GM19328 (cell line): ENCODE results near the gene CCL21.
"Not testable (repeated sequence)": the region's sequence is repeated elsewhere in the genome, so short reads cannot be mapped to it uniquely, and the experiment has no call there.

Experiments
- ATAC-seq: cut with Tn5 transposase; IDR thresholded peaks from one replicate; pipeline ENCODE4 v1.9.1; 2021; ENCODE audit warnings: mild to moderate bottlenecking, moderate library complexity; ENCODE audit not compliant: unreplicated experiment

Gene CCL21, protein sequence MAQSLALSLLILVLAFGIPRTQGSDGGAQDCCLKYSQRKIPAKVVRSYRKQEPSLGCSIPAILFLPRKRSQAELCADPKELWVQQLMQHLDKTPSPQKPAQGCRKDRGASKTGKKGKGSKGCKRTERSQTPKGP

DNA sequence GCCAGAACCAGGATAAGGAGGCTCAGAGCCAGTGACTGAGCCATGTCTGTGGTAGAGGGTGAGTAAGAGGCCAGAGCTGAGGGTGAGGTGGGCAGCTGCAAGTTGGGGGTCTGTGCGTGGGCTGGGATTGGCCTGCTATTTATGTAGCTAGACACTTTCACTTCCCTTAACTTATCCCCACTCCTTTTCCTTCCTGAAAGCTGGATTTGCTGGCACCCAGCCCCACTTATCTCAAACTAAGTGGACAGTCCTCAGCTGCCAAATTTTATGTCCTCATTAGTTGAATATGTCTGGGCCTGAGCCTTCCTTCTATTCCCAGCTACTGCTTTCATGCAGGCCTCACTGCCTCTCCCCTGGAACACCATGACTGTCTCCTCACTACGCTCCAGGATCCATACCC, at the start of gene CCL21:
Gene CCL21, minus strand, starts transcription at position 114 of the 400 bp plus-strand sequence. Its CDS starts 70 bp downstream, at position 44.
- ATAC-seq, result no peak

DNA sequence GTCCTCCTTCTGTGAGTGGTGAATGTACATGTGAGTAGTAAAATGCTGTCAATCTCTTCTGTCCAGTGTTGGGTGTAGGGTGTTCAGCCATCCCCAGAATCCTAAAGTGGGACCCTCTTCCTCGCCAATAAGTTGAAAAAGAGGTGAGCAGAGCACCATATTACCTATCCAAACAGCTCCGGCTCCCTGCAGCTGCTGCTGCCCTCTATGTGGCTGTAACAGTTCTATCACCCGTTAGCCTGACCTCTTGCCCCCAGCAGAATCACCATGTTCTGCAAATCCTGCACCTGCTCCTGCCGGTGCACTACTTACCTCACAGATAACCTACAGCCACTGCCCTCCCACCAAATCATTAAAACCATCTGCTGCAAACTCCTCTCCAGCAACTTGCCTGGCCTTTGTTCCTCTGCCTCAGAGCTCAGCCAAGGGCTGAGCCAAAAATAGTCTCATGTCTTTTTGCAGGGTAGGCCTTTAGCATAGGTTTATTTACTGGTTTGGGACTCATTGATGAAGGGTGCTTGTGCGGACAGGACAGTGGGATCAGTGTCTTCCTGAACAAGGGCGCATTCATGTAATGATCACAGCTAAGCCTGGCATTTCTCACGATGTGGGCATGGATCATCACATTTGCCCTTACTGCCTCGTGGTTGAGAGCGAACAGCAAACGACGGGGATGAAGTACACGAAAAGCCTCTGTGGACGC, 49.6 kb upstream of the CCL21 start:
- ATAC-seq, result no peak

DNA sequence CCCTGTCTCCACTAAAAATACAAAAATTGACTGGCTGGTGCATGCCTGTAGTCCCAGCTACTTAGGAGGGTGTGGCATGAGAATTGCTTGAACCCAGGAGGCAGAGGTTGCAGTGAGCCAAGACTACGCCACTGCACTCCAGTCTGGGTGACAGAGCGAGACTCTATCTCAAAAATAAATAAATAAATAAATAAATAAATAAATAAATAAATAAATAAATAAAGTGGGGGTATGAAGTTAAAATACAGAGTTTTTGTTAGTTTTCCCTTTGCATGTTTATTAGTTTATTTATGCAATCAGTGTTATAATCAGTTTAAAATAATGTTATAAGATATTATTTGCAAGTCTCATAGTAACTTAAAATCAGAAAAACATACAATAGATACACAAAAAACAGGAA, 40.4 kb upstream of the CCL21 start:
- ATAC-seq, result not testable (repeated sequence)

DNA sequence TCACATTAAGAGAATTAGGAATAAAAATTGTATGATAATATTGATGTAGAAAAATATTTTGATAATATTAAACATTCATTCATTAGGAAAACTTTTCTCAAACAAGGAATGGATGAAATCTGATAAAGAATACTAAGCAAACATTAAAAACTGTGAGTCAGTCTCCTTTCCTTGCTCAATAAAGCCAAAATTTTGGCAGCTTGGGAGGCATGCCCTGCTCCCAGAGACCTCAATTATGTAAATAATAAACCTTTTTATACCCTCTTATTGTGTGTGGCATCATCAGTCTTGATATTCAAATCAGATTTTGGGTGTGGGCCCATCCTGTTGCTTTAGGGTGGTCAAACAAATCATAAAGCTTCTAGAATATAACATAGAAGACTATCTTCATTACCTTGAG, 36.6 kb upstream of the CCL21 start:
- ATAC-seq, result no peak

DNA sequence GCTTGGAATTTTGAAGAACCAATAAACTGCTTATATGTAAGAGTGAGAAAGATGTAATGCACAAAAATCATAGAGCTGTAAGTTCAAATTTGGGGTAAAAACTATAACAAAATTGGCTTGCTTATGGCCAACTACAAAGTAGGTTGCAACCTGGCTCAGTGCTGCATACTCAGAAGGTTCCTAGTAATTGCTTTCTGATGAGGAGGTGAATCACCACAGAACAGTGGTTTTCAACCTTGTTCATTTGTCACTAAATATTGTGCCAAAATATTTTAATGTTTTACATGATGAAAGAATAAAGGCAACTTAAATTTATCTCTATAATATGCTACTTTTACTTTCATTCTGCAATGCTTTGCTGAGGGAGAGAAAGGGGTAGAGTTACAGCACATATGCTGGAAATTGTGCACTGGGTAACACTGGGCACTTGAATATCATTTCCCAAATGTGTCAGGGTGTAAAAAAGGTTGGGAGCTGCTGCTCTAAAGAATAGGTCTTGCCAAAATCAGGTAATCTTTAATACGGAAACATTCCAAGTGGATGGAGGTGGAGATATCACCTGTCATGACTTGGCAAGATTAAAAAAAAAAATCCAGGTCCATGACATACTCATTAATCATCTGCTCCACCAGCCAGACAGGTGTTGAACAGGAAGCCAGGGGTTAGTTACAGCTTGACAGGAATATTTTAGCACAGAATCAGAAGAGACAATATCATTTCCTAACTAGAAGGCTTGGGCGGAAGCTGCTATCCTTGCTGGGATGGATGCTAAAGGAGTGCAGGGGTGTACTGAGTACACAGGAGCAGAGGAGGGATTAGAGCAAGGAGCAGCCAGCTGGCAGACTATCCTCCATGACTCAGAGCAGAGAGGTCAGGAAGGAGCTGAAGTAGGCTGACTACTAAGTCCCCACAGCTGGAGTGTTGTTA, 34.6 kb upstream of the CCL21 start:
- ATAC-seq, result no peak

DNA sequence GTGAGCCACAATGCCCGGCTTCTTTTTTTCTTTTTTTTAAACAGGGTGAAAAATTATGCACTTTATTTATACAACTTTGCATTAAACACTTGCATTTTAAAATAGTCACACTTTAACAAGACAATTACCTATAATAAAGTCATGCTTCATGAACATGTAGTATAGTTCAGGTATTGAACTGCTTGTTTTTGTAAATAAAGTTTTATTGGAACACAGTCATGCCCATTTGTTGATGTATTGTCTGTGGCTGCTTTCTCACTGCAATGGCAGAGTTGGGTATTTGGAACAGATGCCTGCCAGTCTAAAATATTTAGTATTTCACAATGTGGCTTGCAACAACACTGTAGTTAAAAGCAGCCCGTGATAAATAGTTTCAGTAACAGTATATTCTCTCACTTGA, 32.8 kb upstream of the CCL21 start:
- no peak for ATAC-seq

DNA sequence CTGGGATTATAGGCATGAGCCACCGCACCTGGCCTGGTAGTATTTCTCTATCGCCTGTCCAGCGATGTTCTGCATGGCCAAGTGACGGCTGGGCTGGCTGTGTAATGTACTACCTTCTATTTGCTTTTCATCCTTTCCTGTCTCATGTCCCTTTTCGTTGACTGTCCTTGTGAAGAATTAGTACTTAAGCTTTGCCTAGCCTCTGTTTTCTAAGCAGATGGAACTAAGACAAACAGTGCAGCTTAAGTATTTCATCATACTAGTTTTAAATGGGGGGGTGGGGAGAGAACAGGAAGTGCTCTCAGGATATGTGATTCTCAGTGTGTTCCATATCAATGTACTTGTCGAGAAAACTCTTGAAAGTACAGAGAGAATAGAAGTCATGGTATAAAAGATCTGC, 31.7 kb upstream of the CCL21 start:
- no peak for ATAC-seq

DNA sequence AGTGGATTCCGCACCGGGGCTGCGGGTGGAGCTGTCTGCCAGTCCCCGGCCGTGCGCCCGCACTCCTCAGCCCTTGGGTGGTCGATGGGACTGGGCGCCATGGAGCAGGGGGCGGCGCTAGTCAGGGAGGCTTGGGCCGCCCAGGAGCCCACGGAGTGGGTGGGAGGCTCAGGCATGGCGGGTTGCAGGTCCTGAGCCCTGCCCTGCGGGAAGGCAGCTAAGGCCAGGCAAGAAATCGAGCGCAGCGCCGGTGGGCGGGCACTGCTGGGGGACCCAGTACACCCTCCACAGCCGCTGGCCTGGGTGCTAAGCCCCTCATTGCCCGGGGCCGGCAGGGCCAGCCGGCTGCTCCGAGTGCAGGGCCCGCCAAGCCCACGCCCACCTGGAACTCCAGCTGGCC, 30.2 kb upstream of the CCL21 start:
- not testable (repeated sequence) for ATAC-seq

DNA sequence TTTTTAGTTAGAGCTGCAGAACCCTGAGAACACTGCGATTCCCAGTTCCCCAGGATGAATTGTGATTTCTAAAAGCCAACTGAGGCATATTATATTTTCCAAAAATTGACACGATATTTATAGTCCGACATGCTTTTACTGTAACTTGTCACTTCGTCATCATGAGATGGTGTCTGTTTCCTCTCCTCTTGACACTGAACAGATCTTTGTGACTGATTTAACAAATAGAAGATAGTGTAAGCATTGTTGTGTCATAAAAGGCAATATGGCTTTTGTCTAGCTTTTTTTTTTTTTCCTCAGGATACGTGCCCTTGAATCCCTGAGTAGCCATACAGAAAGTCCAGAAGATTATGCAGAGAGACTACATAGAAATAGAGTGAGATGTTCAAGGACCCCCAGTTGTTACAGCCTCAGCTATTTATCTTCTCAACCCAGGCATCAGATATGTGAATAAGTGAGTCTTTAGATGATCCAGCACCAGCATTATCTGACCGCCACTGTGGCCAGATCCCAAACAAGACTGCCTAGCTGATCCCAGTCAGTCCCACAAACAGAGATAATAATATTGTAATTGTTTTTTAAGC, 27.8 kb upstream of the CCL21 start:
- ATAC-seq, result no peak

DNA sequence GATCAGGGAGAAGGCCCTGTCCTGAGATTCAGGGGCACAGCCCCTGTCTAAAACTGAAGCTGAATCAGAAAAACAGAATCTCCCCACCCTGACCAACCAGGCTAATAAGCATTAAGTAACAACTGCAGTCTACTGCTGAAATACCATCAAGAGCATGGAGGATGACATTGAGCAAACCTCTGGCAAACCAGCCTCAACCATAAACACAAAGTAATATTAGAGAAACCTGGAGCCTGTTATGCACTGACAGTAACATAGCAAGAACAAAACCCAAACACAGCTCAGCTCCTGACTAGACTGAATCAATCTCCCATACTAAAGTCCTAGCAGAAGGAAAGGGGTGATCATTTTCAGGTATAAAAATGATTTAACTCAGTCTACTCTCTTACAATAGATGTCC, 24.8 kb upstream of the CCL21 start:
- no peak for ATAC-seq

DNA sequence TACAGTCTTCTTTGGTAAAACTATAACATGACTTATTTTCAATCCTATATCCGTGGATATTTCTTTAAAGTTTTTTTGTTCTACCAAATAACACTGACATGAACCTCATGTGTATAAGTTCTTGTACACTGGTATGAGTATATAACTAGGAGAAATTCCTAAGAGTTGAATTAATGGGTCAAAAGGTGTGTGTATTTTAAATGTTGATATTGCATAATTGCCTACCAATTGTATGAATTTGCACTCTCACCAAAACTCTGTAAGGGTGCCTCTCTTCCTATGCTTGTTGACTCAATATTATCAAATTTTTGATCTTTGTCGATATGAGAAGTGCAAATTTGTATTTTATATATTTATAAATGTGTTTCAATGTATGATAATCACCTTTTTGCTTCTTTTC, 22.9 kb upstream of the CCL21 start:
- no peak for ATAC-seq

DNA sequence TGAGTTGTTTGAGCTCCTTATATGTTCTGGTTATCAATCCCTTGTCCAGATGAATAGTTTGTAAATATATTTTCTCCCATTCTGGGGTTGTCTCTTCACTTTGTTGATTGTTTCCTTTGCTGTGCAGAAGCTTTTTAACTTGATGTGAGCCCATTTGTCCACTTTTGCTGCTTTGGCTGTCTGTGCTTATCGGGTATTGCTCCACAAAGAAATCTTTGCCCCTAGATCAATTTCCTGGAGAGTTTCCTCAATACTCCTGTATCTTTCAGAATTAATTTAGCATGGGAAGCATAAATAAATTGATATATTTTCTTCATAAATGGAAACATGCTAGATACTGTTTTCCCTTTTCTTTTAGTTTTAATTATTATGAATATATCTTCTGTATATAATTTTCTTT, 22.5 kb upstream of the CCL21 start:
- ATAC-seq, result no peak

DNA sequence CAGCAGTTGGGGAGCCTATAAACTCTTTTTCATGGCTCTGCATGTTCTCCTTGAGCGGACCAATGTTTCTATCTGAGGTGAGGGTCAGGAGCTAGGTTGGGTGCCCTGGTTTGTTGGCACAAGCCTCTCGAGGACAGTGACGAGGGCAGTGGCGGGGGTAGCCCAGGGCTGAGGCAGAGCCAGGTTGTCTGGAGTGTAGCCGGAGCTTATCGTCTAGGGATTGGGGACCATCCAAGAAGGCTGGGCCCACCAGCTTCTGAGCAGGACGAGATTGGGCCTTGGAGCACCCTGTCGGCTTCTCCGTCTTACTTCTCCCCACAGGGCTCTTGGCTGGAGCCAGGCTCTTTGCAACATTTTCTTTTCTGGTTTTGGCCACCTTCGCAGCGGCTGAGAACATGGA, 13.2 kb upstream of the CCL21 start:
- no peak for ATAC-seq

DNA sequence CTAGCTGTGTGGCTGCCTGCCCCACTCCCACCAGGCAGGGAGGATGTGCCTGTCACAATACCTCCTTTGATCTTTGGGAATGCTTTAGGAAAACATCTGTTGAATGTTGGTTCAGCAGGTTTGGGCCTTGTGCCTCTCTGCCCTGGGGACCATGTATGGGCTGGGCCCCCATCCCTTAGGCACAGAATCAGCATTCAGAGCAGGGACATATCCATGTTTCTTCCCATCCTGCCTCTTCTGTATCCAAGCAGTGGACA, 9.8 kb upstream of the CCL21 start:
- not testable (repeated sequence) for ATAC-seq

DNA sequence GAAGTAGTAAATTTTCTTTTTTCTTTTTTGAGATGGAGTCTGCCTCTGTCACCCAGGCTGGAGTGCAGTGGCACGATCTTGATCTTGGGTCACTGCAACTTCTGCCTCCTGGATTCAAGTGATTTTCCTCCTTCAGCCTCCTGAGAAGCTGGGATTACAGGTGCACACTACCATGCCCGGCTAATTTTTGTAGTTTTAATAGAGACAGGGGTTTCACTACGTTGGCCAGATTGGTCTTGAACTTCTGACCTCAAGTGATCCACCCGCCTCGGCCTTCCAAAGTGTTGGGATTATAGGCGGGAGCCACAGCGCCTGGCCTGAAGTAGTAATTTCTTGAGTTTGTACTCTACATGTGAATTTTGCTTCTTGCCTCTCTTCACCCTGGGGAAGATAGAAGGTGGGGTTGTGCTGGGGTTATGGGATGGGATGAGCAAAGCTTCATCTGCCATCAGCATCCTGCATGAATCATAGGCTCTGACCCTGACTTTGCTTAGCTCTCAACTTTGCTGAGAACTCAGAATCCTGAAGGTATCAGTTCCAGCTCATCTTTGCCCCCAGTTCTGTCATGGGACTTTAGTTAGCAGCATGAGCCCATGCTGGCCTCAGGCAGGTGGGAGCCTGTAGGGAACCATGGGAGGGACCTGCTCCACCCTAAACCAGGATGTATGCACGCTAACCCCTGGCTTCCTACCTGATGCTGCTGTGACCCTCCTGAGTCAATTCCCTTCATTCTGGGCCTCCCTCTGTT, 9.3 kb upstream of the CCL21 start:
- no peak for ATAC-seq

DNA sequence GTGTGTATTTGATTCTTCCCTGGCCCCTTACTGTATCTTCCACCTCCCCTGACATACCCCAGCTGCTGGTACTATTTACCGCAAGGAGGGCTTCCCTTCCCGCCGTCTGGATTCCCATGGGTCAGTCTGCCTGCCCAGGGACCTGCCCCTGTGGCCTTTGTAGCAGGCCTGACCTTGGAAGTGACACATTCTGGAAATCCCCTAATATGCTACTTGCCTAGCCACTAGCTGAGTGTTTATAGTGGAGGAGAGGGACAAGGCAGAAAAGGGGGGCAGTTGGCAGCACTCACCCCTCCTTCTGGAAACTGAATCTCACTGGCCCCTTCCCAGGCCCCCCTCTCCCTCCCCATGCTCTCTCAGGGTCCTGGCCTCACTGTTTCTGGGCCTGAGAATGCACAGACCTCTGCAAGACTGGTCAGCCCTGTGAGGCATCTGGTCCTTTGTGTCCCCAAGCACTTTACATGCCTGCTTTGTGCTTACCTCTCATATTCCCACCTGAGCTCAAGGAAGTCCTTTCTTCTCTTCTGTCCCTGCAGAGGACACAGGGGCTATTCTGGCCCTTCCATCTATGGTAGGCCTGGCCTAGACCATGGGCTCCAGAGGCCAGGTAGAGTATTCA, 8.2 kb upstream of the CCL21 start:
- ATAC-seq, result no peak

DNA sequence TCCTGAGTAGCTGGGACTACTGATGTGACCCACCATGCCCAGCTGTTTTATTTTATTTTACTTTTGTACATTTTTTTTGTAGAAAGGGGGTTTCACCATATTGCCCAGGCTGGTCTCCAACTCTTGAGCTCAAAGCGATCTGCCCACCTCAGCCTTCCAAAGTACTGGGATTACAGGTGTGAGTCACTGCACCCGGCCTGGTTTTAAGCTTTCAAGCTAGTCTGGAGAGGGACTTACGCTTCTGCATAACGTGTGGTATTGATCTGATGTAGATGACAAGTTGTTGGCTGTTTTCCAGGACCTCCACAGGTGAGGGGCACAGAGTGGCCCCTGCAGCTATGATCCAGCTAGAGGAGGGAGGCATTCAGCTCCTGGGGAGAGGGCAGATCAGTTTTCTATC, 6.8 kb upstream of the CCL21 start:
- no peak for ATAC-seq

DNA sequence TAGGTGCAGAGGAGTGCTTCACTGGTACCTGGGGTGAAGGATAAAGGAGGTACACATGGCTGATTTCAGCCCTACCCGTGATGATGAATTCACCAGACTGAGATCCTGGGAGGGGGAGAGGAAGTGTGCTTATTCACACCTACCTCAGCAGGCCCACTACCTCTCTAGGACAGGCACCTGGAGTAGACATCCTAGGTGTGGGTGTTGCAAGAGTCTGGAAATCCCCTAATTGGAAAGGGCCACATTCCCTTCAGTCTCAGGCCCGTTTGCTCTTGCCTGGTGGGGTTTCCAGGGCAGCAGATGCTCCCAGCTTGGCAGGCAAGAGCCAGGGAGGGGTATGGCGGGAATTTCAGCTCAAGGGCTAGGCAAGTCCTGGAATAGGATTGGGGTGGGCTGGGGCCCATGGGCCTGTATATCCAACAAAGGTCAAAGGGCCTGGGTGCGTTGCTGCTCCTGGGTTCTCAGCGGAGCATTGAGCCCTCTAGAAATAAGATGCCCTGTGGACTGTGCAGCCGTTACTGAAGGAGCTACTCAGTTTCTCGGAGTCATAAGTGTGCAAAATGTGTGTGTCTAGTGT, 5.8 kb upstream of the CCL21 start:
- no peak for ATAC-seq

DNA sequence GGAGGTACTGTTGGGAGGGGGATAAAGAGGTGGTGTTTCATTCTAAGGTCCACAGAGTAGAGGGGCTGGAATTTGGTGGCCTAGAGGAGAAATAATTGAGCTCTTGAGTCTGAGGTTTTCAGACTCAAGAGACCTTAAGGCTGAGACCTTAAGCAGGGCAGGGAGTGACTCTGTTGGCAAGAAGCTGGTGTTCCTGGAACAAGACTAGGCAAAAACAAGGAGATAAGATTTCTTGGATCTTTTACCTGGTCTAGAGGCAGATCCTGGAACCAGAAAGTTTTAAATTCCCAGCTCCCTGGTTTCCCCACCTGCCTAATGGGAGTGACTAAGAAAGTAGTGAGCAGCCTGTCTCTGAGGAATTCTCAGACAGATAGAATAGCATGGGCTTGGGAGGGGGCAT, 4.1 kb upstream of the CCL21 start:
- ATAC-seq, result no peak

DNA sequence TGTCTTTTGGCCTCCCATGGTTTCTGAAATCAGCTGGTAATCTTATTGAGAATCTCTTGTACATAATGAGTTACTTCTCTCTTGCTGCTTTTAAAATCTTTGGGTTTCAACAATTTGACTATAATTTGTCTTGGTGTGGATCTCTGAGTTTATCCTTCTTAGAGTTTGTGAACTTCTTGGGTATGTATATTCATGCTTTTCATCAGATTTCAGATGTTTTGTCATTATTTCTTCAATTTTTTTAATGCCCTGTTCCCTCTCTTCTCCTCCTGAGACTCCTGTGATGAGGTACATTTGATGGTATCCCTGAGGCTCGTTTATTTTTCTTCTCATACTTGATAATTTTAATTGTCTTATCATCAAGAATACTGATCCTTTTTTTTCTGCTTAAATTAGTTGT, 2.2 kb upstream of the CCL21 start:
- no peak for ATAC-seq
